ENCODE results near the gene COL23A1.

GRCh38 chr5:178277346-178277745 lies 312.8 kb downstream of the COL23A1 start:
- TF ChIP-seq HDAC2 (IDR thresholded peaks at IDR 0.05) (no peak), CEBPB (IDR thresholded peaks at IDR 0.05) (no peak), CTCF (IDR thresholded peaks at IDR 0.05) (no peak), HMGXB4 (CRISPR knock-in tag; IDR thresholded peaks at IDR 0.05; ENCODE audit: borderline replicate concordance) (no peak), RCOR1 (IDR thresholded peaks at IDR 0.05; ENCODE audit: low read depth, low read length) (no peak), SREBF2 (IDR thresholded peaks at IDR 0.05) (no peak), EP300 (IDR thresholded peaks at IDR 0.05) (no peak), NFE2L2 (conservative IDR thresholded peaks at IDR 0.05; ENCODE audit: low read length) (no peak), GATA3 (IDR thresholded peaks at IDR 0.05; ENCODE audit: borderline replicate concordance) (no peak), ZFP36 (IDR thresholded peaks at IDR 0.05; ENCODE audit: borderline replicate concordance, partially characterized antibody) (no peak), MAX (IDR thresholded peaks at IDR 0.05) (no peak), POLR2A (IDR thresholded peaks at IDR 0.05; ENCODE audit: low read length) (no peak), CHD2 (IDR thresholded peaks at IDR 0.05; ENCODE audit: low read length, partially characterized antibody) (no peak)
- TF ChIP-seq, protein P1, sequence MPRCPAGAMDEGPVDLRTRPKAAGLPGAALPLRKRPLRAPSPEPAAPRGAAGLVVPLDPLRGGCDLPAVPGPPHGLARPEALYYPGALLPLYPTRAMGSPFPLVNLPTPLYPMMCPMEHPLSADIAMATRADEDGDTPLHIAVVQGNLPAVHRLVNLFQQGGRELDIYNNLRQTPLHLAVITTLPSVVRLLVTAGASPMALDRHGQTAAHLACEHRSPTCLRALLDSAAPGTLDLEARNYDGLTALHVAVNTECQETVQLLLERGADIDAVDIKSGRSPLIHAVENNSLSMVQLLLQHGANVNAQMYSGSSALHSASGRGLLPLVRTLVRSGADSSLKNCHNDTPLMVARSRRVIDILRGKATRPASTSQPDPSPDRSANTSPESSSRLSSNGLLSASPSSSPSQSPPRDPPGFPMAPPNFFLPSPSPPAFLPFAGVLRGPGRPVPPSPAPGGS (IDR thresholded peaks at IDR 0.05): no peak

All from A549 (cell line).